Uterus (tissue), 2 donors: ENCODE measurements around the gene EPHB2.

Source experiments
- POLR2A ChIP-seq, 2 donors: fragments of 450-650 bp; IDR thresholded peaks; one replicate each; pipeline ENCODE4 v1.6.1; 2016; ENCODE audit warnings: antibody characterized with exemption in 2 of 2, mild to moderate bottlenecking in 1 of 2, moderate library complexity in 1 of 2
- TF ChIP-seq, protein P1 (sequence below), 4 experiments: fragments of 200-600 bp in 2 of 4; fragments of 450-650 bp in 2 of 4; sonication (generic) in 2 of 4; IDR thresholded peaks; one replicate each; pipeline ENCODE4 v1.5.1; 2016 to 2019; ENCODE audit warnings: antibody characterized with exemption in 4 of 4, mild to moderate bottlenecking in 2 of 4, moderate library complexity in 1 of 4

DNA sequence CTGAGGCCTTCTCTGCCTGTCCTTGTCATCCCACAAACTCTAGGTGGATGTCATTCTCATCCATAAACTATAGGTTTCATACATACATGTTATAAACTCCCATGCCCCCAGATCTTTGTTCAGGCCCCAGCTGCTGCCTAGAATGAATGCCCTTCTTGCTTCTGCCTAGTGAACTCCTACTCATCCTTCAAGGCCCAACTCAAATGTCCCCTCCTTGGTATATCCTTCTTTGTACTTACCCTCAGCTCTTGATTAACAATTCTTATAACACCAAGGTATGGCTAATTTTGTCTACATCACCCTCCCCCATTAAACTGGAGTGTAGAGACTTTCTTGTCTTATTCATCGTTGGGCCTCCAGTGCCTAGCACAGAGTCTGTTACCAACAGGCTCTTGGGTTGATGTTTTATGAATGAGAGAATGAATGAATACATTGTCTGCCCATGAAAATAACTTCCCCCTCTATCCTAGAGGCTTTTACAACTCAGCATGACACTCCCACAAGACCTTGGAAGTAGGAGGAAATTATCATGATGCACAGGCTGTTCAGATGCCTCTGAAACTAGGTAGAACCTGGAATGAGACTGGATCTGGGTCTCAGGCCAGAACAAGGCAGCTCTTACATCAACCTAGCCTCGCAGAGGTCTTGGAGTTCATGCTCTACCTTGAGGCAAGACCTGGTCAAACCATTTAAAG lies 26.9 kb downstream of the EPHB2 start:
- TF ChIP-seq, protein P1, sequence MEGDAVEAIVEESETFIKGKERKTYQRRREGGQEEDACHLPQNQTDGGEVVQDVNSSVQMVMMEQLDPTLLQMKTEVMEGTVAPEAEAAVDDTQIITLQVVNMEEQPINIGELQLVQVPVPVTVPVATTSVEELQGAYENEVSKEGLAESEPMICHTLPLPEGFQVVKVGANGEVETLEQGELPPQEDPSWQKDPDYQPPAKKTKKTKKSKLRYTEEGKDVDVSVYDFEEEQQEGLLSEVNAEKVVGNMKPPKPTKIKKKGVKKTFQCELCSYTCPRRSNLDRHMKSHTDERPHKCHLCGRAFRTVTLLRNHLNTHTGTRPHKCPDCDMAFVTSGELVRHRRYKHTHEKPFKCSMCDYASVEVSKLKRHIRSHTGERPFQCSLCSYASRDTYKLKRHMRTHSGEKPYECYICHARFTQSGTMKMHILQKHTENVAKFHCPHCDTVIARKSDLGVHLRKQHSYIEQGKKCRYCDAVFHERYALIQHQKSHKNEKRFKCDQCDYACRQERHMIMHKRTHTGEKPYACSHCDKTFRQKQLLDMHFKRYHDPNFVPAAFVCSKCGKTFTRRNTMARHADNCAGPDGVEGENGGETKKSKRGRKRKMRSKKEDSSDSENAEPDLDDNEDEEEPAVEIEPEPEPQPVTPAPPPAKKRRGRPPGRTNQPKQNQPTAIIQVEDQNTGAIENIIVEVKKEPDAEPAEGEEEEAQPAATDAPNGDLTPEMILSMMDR (IDR thresholded peaks at IDR 0.05): no peak
- no peak for TF ChIP-seq POLR2A (IDR thresholded peaks at IDR 0.05)
